GF-D8 (cell line): ENCODE data around the gene PDXK.

Experiments used
- DNase-seq: peaks from one replicate; lab custom pipeline; 2025; lab: John Stamatoyannopoulos, UW

Gene PDXK

DNA sequence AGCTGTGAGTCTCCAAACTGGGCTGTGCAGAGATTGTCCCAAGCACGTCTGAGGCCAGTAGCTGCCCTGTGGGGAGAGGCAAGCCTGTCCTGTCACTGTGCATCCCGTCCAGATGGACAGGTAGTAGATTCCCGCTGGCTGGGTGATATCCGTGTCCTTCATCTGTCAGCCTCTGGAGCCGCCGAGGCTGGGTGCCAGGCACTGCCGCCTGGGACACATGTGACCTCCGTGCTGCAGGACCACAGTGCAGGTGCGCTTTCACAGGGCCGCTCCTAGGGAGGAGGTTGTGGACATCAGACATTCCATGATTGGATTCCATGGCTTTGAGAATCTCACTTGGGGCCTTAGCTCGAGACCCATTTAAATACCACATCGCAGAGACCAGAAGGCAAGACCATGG, 4.7 kb downstream of the PDXK start:
- no peak for DNase-seq

DNA sequence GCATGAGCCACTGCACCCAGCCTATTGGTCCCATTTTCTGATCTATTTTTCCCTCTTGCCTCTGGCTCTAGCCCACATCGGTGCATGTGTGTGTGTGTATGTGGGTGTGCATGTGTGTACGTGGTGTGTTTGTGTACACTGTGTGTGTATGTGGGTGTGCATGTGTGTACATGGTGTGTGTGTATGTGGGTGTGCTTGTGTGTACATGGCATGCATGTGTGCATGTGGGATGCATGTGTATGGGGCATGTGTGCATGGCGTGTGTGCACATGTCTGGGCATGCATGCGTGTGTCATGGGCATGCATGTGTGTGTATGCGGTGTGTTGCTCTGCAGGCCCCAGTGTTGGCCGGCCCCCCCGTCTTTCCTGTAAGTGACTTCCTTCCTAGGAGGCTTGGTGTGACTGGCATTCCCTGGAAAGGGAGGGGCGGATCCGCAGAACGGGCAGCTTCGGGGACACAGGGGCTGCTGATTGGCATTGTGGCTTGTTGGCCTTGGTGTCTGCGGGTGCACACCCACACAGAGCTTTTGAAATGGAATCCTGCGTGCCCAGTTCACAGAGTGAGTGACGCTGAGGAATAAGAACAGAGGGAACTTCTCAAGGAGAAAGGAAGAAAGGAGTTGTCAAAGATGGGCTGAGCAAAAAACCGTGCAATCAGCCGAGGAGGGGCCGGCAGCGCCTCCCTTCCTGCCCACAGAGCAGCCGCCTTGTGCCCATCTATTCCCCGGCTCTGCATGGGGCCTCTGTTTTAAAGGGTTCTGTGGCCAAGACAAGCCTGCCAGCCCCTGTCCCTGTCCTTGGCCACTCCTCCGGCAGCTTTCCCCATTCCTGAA, 8.0 kb downstream of the PDXK start:
- peak; percentile 76 for DNase-seq

DNA sequence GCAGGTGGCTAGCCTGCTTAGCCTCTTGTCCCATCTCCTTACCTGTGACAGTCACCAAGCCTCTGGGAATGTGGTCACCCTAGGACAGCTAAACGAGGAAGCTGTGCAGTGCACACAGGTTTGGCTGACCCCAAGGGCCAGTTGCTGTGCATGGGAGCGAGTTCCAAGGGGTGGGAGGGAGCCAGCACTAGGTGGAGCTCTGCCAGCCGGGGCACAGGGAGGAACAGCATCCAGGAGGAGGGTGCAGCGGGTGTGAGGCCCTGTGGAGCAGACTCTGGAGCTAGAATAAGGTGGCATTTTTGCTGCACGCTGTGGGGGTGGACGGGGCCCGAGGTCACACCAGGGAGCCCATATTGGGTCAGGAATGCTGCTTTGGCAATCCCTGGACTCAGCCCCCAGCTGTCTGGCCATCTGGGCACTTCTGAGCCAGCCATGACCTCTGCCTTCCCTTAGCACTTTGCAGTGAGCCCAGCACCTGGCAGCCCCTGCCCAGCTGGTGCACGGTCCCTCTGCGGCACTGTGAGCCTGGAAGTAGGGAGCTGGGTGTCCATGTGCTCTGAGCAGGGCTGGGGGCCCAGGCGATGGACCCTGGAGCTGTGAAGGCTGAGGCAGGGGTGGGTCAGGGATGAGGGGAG, 8.7 kb downstream of the PDXK start:
- peak; percentile 40 for DNase-seq

DNA sequence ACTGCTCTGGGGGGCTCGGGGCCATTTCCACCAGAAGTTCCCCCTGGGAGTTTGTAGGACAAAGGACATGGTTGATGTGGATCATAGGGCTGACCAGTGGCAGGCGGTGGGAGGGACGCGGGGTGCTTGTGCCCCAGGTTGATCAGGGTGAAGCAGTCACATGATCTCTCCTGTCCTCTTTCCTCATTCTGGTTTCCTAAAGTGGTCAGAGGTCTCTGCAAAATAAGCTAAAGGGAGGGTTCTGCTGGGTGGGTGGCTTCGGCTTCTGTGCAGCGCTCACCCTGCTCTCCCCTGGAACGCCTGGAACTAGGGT, 9.2 kb downstream of the PDXK start:
- peak; percentile 92 for DNase-seq

DNA sequence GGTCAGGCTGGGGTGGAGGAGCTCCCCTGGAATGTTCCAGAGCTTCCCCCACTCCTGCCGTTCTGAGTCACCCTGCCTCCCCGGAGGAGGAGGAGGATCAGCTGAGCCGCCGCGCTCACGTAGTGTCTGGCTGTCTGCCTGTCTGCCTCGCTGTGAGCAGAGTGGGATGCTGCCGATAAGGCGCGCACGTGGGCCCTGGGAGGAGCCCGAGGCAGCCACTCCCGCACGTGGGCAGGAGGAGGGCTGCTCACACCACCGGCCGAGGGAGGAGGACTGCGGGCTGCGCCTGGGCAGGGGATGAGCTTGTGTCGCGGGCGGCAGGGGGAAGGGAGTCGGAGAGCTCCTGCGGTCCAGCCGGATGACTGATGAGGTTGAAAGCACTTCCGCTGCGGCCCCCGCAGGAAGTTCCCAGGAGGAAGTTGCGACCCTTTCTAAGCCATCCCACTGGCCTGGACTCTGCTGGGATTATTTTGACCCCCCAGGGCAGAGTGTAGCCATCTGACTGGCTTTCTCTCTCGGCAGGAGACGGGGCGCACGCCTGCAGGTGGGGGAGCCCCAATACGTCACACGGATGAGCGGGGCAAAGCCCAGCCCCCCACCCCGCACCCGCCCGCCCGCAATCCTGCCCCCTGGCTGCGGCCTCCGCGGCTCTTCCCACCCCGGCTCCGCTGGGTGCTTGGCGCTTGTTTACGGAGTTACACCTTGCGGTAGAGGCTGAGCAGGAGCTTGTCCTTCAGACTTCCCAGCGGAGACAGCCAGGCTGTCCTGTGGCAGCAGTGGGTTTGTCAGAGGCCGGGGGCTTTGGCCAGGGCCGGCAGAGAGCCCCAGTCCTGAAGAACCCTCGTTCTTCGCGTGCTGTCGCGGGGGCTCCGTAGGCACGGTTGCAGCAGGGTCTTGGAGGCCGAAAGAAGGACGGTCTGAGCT, 9.8 kb downstream of the PDXK start:
- DNase-seq: peak; percentile 98

DNA sequence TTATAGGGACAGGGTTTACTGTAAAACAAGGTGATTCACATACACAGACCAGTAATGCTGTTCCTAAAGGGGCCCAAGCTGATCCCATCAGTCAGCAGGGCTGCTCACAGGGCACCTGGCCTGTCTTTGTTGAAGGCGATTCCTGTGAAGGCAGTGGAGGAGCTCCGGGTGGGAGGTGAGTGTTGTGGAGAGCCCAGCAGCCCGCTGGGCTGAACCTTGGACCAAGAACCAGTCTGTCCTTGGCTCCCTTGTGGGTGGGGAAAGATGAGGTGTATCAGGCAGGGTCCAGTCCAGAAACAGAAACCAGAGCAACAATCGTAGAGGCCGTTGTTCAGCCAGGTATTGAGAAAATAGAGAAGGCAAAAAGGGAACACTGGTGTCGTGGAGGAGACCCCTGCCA, 12.5 kb downstream of the PDXK start:
- no peak for DNase-seq

DNA sequence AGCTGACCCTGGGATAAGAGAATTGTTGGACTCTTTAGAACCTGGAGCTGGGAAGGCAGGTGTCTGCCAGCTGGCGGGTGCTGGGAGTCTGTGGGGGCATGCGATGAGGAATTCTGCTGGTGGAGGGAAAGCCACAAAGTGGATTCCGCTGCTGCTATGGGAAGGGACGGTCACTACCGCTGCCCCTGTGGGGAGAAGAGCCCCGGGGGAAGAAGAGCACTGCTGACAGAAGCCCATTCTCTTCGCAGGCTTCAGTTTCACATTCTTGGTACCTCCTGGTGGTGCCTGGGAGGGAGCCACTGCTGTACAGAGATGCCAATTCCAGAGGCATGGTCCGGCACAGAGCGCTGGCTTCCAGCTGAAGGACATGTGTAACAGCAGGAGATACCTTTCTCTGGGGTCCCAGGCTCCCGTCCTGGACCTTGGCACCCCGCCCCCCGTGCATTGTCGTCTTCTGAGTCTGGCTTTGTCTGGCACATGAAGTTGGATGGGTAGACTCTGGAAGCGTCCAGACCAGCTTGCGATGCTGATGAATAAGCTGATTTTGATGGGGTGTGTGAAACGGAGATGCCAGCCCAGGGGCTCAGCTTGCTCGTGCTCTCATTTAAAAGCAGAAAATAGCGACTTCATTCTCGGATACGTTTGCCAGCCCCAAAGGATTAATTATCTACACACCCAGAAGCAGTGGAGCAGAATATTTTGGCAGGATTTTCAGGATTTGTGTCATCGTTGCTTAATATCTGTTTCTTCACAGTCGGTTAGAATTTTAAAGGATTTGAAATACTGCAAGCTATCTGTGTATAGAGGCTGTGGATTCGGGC, 13.2 kb downstream of the PDXK start:
- DNase-seq: no peak

DNA sequence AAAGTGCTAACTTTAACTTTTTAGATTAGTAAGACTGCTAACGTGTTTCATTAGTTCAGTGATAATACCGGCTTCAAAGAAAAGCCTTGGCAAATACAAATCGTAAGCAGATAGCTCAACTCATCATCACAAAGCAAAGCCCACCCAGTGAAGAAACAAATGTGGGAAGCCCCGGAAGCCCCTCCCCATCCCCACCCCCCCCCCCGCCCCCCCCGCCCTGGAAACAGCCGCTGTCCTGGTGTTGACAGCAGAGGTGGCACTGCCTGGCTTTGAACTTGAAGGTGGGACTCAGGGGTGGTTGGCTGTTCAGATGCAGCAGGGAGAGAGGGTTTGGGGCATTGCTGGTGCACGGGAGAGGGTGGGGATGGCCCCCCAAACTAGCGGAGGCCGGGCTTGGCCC, 14.1 kb downstream of the PDXK start:
- DNase-seq: no peak

DNA sequence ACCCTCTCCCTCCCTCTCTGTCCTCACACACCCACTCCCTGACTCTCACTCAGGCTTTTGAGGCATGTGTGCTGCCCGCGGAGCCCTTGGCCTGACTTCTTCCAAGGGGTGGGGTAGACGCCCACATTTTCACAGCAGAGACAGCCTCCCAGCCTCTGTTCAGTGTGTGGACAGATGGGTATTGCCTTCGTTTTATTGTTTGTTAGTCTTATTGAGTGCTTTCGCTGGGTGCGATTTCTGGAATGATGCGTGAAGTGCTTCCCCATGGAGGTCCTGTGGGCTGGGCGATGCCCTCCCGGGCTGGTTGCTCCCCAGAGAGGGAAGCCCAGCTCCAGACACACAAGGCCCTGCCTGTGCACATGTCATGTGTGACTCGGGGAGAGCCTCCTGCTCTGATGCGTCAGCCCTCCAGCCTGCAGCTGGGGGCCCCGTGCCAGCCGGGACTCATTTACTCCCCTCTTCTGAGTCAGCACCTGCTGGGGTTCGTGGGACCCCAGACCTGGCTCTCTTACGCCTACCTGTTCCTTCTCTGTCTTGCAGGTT, 14.7 kb downstream of the PDXK start:
- no peak for DNase-seq

DNA sequence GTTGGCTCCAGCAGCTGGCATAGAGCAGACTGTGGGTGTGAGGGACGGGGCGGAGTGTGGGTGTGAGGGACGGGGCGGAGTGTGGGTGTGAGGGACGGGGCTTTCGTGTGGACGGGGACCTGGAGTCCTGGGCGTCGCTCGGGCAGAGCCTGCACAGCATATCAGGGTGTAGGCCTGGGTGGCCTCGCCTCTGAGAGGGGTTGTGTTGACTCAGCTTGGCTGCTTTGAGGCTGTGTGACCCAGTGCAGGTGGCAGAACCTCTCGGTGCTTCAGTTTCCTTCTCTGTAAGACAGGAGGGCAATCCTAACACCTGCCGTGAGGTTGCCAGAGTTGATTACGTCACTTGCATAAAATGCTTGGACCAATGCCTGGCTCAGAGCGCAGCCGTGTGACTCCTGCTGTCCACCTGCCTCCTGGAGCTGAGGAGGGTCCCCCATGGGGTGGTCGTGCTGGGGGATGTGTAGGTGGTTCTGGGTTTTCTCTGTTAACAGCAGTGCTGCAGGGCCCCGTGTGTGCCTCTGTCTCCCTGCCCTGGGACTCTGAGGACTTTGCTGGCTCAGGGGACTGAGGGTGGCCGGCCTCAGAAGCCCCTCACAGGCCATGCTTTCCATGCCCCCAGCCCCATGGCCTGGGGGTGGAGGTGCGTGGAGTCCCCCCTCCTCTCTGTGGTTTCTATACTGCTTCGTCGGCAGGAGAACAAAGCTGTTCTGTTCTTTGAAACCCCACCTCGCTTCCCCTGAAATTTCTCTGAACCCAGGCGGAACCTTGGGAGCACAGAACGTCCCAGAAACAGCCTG, 15.4 kb downstream of the PDXK start:
- DNase-seq: no peak

DNA sequence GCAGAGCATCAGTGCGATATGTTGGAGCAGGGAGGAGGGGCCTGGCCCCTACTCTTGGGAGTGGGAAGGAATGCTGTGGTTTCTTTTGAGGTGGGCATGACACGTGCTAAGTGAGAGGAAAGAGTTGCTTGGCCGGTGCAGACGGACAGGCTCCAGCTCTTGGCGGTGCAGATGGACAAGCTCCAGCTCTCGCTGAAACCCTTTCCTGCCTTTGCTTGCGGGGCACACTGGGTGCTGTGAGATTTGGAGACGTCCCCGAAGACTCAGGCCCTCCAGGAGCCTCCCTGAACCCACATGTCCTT, 15.9 kb downstream of the PDXK start:
- DNase-seq: no peak

DNA sequence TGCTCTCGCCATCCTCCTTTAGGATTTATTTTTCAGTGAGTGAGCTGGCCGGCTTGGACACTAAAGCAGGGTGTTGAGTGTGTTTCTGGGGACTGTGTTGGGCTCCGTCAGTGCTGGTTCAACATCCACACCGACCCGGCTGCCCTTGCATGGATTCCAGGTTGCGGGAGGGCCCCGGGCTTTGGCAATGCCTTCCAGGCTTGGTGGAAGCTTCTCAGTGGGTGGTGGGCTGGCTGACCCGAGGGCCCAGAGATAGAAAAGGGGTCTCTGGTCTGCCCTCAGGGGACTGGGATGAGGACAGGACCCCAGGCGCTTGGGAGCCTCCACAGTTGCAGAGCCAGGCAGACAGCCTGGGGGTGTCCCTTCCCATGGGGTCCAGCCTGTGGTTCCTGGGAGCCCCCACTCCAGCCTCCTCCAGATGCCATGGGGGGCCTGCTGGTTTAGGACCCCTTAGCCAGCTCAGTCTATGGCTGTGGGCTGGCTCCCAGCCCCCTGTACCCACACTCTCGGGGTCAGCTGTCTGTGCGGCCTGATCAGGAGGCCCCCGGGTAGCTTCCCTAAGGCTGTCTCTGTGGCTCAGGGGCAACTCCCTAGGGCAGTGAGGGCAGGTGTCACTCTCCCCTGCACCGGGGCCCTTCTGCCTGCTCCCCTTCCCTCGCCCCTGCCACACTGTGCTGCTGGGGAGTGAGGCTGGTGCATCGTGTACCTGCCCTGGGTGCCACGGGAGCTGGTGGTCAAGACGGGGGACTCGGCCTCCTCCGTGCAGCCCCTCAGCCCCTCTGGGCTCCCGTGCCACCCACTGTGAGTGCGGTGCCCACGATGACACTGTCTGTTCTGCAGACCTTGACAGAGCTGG, 16.5 kb downstream of the PDXK start:
- DNase-seq: no peak

DNA sequence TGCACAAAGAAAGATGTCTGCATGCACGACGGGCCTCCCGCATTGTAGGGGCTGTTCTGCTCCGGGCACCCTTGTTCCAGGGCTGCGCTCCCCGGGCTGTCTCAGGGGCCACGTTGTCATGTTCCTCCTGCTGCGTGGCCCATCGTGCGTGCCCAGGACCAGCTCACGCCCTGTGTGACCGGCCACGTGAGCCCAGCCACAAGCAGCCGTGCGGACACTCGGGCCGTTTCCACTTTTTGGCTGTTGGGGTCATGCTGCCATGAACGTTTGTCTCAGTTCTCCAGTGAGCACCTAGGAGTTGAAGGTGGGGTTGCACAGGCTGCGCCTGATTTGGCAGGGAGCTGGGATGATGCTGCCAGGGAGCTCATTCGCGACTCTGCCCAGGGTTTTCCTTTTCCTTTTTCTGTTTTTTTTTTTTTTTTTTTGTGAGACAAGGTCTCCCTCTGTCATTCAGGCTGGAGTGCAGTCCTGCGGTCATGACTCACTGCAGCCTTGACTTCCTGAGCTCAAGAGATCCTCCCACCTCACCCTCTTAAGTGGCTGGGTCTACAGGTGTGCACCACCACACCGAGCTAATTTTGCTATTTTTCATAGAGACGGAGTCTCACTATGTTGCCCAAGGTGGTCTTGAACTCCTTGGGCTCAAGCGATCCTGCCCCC, 17.4 kb downstream of the PDXK start:
- no peak for DNase-seq

DNA sequence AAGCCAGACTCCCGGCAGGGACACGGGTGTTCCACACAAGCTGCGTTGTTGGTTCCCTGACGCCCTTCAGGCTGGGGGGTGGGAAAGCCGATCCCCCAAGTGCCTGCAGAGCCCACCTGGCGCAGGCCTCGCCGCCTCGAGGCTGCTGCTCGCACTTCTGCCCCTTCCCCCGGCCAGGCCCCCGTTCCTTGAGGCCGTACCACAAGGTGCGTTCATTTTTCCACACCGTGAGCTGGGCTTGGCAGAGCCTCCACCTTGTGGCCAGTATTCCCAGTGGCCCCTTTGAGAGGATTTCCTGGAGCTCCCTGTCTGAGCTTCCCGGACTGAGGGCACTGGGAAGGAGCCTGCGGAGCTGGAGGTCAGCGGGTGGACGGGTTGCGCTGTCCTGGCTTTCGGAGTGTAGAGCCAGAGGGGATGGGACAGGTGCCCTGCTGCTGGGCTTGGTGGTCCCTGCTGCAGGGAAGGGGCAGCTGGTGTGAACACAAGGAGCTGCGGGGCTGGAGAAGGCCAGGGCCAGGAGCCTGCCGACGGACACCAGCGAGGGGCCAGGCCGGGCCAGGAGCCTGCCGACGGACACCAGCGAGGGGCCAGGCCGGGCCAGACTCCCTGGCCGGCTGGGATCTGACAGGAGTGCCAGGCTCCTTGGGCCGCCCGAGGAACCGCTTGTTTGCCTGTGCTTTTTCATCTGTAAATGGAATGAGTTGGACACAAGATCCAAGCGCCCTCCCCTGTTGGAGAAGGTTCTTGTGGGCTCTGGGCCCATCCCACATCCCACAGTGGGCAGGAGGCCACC, 18.4 kb downstream of the PDXK start:
- no peak for DNase-seq

DNA sequence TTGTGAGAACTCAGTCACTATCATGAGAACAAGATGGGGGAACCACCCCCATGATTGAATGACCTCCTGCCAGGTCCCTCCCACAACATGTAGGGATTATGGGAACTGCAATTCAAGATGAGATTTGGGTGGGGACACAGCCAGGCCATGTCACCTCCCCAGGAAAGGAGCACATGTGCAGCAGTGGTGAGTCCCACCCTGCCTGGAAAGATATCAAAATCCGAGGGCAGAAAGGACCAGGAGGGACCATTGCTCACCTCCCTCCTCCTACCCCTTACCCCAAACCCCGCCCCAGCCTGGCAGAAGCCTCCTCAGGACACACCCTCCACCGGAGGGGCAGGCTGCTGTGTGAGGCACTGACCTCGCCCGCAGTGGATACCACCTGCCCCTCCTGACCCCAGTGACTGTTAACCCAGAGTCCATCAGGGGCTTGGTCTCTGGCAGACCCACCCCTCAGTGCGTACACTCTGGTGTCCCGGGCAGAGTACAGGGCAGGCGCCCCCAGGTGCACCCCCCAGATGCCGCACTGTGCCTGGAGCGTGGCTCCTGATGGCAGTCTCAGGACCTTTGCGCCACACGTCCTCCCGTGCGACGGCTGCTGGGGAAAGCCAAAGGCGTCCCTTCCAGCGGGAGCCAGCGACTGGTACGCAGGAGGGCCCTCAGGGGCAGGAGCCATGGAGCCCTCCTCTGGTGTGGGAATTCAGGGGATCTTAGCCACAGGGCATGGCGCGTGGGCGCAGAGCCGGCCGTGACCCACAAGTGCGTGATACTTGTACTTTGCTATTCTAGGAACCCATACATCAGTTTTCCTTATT, 20.9 kb downstream of the PDXK start:
- no peak for DNase-seq

DNA sequence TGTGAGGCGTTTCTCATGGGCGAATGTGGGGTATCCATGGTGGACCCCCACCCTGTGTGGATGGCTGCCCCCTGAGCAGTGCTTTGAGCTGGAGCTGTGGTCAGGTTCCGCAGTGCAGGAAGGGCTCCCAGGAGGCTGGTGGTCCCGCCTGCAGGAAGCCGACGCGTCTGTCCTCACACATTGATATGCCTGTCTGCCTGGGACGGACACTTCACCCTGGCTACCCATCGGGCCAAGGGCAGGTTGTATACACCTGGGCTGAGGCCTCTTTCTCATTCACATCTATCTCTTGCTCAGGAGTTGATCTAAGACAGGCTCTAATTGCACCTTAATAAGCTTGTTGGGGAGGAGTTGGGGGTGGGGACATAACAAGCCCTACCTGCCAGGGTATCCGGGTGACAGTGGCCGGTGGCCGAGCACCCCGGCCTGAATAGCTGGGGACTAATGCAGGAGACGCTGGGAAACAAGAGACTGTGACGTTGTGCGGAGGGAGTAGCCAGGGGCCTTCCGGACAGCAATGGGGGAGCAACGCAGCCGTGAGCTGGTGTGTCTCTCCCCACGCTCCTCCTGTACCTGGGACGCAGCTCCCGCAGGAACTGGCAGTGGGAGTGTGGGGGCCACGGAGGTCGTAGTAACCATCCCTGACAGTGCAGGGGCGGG, 21.7 kb downstream of the PDXK start:
- DNase-seq: no peak

DNA sequence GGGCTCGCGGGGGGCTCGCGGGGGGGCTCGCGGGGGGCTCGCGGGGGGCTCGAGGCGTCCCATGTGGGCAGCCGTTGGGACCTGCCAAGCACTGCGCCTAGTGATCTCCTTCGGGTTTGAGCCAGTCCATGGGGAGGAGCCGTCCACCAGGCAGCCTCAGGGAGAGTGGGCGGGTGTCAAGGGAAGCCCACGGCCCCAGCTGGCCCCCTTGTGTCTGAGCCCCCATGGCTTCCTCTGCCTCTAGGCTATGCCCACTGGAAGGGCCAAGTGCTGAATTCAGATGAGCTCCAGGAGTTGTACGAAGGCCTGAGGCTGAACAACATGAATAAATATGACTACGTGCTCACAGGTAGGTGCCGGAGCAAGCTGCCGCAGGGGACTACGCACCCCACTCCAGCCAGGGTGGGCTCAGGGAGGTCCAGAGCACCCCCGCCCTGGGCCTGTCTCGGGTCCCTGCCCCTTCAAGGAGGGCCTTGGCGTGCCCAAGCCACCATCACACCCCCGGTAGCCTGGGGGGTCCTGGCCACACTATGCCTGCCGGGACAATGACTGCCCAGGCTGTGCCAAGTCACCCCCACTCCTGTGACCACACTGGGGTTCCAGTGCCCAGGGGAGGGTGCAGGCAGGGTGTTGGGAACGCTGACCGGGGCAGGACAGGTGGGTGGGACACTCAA, 22.6 kb downstream of the PDXK start:
- no peak for DNase-seq
